Fibroblast of peridontal ligament (primary cell): ENCODE results near the gene ELP4.
"Not testable (repeated sequence)": the region's sequence is repeated elsewhere in the genome, so short reads cannot be mapped to it uniquely, and the experiment has no call there.

Source experiments
- DNase-seq: peaks from one replicate; pipeline ENCODE4 v3.0.0-alpha.2; 2010; ENCODE audit errors: extremely low read depth

ELP4 gene

GRCh38 chr11:31509429-31510345 lies at the start of gene ELP4, which contains the start of gene IMMP1L:
Gene ELP4, plus strand, starts transcription at chr11:31509767. Its CDS starts 18 bp downstream, at chr11:31509785.
Gene IMMP1L, minus strand, starts transcription at chr11:31509622. Its CDS starts 46,346 bp downstream, at chr11:31463276.
- peak; percentile 96 for DNase-seq

DNA sequence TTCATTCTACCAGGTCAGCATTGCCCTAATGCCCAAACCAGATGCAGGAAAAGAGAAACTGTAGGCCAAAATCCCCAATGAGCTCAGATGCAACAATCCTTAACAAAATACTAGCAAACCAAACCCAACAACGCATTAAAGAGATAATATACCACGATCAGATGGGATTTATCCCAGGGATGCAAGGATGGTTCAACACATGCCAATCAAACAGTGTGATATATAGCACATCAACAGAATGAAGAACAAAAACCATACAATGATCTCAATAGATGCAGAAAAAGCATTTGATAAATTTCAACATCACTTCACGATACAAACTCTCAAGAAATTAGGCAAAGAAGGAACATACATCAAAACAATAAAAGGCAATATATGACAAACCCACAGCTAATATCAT lies 45.1 kb upstream of the ELP4 start:
- no peak for DNase-seq

DNA sequence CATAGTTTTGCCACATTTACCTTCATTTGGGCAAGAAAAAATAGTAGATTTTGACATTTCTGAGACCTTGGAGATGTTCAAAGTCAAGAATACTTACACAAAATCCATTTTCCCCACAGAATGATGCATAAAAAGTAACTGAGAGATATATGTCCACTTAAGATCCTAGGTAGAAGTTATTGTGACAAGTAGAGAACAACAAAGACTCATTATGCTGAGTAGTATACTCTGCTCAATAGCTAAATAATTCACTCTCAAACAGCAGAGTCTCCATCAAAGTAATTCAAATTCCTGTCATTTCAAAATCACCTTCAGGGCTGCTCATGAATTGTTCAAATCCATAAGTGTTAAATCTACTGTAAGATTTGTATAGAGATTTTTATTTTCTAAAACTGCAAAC lies 35.5 kb upstream of the ELP4 start:
- no peak for DNase-seq

DNA sequence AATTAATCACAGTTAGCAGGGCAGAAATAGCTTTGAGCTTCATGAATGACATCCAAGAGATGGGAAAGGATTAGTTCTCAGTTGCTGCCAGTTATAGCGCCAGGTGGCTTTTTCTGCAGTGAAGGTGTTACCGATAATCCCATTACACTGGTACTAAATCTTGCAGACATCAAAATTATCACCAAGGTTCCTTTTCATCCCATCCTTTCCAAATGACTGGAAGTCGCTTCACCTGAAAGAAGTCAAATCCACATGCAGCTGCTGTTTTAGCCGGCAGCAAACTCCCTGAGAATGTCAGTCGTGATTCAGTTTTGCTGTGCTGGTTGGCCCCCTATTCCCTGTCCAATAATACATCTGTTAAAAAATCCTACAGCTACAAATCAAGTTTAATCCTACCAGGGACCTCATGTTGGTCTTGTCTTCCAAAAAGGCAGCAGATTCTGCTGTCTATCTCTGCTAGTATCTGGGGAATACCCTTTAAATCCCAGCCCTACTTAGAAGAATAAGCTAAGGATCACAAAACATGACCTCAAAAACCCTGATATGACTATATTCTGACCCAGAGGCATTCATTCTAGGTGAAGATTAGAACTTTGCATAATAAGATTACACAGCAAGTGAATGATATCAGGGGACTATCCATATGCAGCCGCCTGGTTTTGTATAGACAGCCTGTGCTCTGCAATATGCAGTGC lies 31.9 kb upstream of the ELP4 start:
- no peak for DNase-seq

DNA sequence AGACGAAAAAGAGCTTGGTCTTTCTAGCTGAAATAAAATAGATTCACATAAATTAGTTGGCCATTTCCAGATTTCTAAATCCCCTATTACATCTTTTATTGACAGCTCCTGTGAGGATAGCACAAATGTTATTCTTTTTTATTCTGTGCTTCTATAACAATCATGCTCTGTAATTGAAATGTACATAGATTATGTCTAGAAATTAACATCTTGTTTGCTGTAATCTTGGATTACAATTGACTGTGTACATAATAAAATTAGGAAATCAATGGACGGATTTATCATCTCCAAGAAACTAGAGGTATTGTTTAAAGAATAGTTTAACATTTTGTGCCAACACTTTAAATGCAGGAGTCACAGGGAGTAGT lies 31.4 kb upstream of the ELP4 start:
- DNase-seq, result no peak

GRCh38 chr11:31479066-31479465 lies 30.5 kb upstream of the ELP4 start:
- no peak for DNase-seq

GRCh38 chr11:31480930-31481329 lies 28.6 kb upstream of the ELP4 start:
- no peak for DNase-seq

GRCh38 chr11:31484497-31484896 lies 25.1 kb upstream of the ELP4 start:
- peak; percentile 14 for DNase-seq

DNA sequence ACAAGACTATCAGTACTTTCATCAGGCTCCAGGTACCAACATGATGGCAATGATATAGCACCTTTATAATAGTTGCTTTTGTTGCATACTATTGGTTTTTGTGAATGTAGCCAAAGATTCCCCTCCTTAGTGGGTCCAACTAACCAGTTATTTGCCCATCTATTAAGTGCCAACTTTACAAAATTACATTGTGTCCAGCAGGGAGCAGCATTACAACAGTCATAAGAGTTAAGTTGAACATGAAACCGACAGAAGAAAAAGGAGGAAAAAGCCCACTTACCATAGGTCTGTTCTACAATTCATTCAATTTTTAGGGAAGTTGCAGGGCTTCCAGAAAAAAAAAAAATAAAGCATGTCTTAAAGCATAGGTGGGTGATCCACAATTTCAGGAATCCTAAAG lies 21.7 kb upstream of the ELP4 start:
- DNase-seq, result peak; percentile 86

DNA sequence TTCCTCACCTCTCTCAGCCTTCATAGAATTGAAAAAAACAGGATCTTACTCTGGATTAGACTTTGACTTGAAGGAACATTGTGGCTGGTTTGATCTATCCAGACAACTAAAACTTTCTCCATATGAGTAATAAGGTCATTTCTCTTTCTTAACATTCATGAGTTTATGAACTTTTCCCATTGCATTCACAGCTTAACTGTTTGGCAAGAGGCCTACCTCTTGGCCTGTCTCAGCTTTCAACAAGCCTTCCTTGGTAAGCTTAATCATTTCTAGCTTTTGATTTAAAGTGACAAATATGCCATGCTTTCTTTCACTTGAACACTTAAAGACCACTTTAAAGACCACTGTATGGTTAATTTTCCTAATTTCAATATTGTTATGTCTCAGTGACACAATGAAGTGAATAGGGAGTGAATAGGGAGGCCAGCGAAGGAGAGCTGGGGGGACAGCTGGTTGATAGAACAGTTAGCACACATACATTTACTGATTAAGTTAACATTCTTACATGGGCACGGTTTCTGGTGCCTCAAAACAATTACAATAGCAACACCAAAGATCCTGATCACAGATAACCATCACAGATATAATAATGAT lies 17.1 kb upstream of the ELP4 start:
- DNase-seq, result peak; percentile 77

DNA sequence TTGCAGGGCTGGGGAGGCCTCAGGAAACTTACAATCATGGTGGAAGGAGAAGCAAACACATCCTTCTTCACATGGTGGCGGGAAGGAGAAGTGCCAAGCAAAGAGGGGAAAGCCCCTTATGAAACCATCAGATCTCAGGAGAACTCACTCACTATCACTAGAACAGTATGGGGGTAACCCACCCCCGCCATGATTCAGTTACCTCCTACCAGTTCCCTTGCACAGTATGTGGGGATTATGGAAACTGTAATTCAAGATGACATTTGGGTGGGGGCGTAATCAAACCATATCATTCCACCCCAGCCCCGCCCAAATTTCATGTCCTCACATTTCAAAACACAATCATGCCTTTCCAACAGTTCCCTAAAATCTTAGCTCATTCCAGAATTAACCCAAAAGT lies 16.3 kb upstream of the ELP4 start:
- no peak for DNase-seq

GRCh38 chr11:31493762-31494161 lies 15.8 kb upstream of the ELP4 start:
- not testable (repeated sequence) for DNase-seq

DNA sequence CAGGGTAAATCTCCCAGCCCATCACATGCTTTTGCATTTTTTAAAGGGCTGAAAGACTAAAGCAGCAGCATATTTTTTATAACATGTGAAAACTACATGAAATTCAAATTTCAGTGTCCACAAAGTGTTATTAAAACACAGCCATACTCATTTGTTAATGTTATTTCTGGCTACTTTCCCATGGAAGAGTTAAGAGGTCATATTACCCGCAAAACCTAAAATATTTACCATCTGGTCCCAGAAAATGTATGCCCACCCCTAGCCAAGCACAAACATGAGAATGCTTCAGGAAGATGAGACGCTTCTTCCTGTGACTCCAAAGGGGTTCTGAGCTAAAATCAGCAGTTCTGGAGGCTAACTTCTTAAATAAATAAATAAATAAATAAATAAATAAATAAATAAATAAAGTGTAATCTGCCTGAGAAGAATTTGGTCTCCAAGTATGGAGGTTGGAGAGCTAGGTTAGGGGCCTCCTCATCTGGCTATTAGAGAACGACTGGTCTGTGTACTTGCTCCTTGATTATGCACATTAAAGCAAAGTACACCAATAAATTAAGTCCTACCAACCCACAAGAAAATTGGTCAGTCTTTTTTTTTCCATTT lies 9.9 kb upstream of the ELP4 start:
- DNase-seq, result peak; percentile 50

DNA sequence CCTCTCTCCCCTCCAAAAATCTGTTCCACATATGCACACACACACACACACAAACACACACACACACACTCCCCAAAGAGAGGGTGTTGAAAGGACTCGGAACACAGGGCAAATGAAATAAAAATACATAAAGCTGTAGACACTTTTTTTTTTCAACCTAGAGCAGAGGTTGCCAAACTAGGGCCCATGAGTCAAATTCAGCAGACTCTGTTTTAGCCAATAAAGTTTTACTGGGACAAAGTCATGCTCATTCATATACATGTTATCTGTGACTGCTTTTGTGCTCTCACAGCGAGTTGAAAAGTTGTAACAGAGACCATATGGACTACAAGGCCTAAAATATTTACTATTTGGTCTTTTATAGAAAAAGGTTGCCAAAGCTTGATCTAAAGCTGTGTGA lies 9.0 kb upstream of the ELP4 start:
- DNase-seq, result no peak

GRCh38 chr11:31509051-31509428 lies 527 bp upstream of the ELP4 start:
- no peak for DNase-seq

- DNase-seq, result no peak
Observed at GRCh38 chr11:31512117-31512516, 2.5 kb downstream of the ELP4 start.

DNA sequence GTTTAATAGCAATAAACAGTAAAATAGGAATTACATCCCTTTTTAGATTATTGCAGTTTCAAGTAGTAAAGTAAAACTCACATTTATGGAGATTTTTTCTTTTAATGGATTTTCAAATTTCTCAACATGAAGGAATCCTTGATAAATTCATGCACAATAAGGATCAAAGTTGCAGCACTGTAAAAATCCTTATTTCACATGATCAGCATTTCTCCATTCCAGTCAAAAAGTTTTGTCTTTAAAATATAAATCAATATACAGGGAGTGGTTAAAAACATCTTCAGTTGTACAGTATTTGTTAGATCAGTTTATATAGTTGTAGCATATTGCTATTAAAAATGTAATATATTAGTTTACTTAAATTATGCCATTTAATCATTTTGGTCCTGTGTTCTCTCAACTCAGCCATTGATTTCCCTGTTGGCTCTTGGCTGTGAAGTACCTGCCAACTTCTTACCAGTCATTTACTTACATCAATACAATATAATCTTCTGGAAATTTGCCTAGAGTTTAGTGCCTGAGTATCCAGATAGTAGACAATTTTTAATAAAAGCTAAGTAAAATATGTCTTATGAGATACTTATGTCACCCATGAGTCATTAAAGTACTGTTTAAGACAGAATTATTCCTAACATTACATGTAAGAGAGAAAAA lies 12.1 kb downstream of the ELP4 start:
- DNase-seq, result no peak

DNA sequence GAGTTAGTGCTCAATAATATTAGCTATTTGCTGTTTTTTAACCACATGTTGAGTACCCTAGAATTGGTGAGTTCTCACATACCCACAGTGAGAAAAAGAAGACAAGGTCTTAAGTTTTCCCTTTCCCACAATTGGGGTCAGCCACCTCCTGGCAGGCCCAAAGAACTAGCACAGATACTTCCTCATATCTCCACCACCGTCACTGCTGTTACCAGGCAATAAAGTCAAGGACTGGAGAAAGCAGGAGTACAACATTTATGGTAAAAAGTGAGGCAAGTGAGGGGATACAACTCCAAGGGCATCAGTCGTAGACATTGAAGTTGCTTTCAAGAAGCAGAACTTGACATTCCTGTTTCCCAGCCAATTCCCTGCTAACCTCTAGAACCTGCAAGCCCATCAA lies 19.6 kb downstream of the ELP4 start:
- DNase-seq, result no peak

DNA sequence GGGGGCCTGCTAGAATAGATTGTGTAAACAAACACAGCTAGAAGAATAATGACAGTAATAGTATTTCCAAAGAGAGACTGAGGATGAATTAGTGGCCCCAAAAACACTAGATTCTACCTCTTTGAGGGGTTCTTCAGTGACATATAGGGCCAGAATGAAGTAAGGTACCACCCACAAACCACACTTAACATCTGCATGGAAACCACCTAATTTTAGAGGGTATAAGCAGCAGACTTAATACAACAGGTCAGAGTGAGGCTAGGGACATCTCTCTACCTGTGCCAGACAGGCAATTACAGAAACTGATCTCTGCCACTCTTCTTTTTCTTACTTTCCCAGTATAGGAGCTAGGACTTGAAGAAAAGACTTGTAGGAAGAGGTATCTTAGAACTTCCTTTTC lies 20.1 kb downstream of the ELP4 start:
- DNase-seq, result no peak

DNA sequence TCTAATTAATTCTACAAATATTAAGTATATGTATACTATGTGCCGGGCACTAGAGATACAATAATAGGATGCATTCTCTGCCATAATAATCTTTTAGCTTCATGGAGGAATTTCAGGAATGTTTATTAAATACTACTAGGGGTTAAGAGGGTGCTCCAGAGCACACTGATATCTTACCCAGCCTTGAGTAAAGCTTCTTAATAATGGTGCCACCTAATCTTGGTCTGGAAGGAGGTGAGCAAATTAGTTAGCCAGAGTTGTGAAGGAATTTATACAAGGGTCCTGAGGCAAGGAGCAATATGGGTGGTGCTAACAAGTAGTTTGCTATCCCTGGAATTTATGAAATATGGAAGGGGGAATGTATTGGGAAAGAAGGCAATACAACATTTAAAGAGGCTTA lies 21.7 kb downstream of the ELP4 start:
- no peak for DNase-seq

GRCh38 chr11:31535479-31535878 lies 25.9 kb downstream of the ELP4 start:
- DNase-seq, result no peak

- DNase-seq, result no peak
Observed at GRCh38 chr11:31542862-31543261, 33.3 kb downstream of the ELP4 start.
